Right lobe of liver (tissue), 4 donors: ENCODE measurements around the gene MFSD12.

ENCODE experiments used
- POLR2A ChIP-seq: fragments of 450-650 bp; IDR thresholded peaks from one replicate; pipeline ENCODE4 v1.6.1; 2017; ENCODE audit warnings: antibody characterized with exemption, mild to moderate bottlenecking
- TF ChIP-seq, protein P1 (sequence below), 4 donors: fragments of 200-600 bp in 3 of 4; fragments of 450-650 bp in 1 of 4; IDR thresholded peaks; one replicate each; pipeline versions ENCODE4 v1.5.1 to v1.8.0; 2016 to 2022; ENCODE audit warnings: antibody characterized with exemption in 4 of 4, mild to moderate bottlenecking in 2 of 4
- donor health status: DM: no; HTN: no; CAD: no.
- donor health status: DM: no; HTN: no; CAD: no.
- donor health status: DM: no; HTN: yes; CAD: no.

DNA sequence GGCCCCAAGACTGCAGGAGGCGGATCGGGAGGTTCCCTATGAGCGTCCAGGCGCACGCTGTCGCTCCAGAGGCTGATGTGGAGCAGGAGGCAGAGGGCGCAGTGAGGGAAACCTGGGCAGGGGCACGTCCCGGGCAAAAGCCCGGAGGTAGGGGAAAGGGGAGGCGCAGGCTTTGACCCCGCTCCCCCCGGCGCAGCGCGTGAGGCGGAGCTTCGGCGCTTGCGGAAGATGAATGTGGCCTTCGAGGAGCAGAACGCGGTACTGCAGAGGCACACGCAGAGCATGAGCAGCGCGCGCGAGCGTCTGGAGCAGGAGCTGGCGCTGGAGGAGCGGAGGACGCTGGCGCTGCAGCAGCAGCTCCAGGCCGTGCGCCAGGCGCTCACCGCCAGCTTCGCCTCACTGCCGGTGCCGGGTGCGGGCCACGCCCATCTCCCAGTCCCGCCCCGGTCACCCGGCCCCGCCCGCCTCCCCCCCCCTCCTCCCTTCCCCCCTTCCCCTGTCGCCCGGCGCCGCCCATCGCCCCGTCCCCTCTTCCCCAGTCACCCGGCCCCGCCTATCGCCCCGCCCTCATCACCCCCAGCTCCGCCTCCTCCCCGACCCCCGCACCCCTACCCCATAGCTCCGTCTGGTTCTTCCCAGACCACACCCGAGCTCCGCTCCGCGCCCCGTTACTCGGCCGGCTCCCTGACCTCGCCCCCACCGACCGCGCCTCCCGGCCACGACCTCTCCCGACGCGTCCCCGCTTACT is 19.5 kb upstream of the MFSD12 start:
- TF ChIP-seq, protein P1, sequence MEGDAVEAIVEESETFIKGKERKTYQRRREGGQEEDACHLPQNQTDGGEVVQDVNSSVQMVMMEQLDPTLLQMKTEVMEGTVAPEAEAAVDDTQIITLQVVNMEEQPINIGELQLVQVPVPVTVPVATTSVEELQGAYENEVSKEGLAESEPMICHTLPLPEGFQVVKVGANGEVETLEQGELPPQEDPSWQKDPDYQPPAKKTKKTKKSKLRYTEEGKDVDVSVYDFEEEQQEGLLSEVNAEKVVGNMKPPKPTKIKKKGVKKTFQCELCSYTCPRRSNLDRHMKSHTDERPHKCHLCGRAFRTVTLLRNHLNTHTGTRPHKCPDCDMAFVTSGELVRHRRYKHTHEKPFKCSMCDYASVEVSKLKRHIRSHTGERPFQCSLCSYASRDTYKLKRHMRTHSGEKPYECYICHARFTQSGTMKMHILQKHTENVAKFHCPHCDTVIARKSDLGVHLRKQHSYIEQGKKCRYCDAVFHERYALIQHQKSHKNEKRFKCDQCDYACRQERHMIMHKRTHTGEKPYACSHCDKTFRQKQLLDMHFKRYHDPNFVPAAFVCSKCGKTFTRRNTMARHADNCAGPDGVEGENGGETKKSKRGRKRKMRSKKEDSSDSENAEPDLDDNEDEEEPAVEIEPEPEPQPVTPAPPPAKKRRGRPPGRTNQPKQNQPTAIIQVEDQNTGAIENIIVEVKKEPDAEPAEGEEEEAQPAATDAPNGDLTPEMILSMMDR (IDR thresholded peaks at IDR 0.05), result no peak
- no peak for TF ChIP-seq POLR2A
